Activated naive CD4-positive, alpha-beta T cell treated with anti-CD3 and anti-CD28 coated beads for 36 hours (primary cell): ENCODE results near the gene ADAMTS3. TPM values are rescaled to one million over a fixed set of nuclear protein-coding genes. Genes with fewer than 3 reads are reported as not detected.
"Not testable (repeated sequence)": the region's sequence is repeated elsewhere in the genome, so short reads cannot be mapped to it uniquely, and the experiment has no call there.

Source experiments
- CTCF ChIA-PET: fragments of 350-600 bp; sonication (Branson Sonifier 250); formaldehyde crosslinking; loops from one replicate; lab custom pipeline; 2021; ENCODE audit warnings: antibody characterized with exemption; lab: Charles Lee
- DNase-seq: peaks from one replicate; pipeline ENCODE4 v3.0.0-alpha.2; 2020
- H3K27ac Mint-ChIP-seq: one replicate; pipeline ENCODE4 v1.8.0; 2021; ENCODE audit warnings: mild to moderate bottlenecking, mixed read lengths
- H3K27me3 Mint-ChIP-seq: one replicate; pipeline ENCODE4 v1.8.0; 2021; ENCODE audit warnings: low read depth, mixed read lengths
- H3K36me3 Mint-ChIP-seq: one replicate; pipeline ENCODE4 v1.8.0; 2021; ENCODE audit warnings: low read depth, mixed read lengths
- H3K4me1 Mint-ChIP-seq: one replicate; pipeline ENCODE4 v1.8.0; 2021; ENCODE audit warnings: low read depth, mixed read lengths
- H3K4me3 Mint-ChIP-seq: one replicate; pipeline ENCODE4 v1.8.0; 2021; ENCODE audit warnings: mild to moderate bottlenecking, moderate library complexity, mixed read lengths
- H3K9me3 Mint-ChIP-seq: one replicate; pipeline ENCODE4 v1.8.0; 2021; ENCODE audit warnings: mixed read lengths
- intact Hi-C: fragments of 100-400 bp; cut with micrococcal nuclease; formaldehyde crosslinking; loops from one replicate; pipeline ENCODE4 v1.15.1; 2023
- total RNA-seq, 2 experiments: library from RNA; stranded (reverse); gene quantifications; one replicate each; pipeline ENCODE4 v1.2.3, GENCODE V29; 2021

The ADAMTS3 gene
- total RNA-seq, 2 experiments from 2014 or later = not detected

DNA sequence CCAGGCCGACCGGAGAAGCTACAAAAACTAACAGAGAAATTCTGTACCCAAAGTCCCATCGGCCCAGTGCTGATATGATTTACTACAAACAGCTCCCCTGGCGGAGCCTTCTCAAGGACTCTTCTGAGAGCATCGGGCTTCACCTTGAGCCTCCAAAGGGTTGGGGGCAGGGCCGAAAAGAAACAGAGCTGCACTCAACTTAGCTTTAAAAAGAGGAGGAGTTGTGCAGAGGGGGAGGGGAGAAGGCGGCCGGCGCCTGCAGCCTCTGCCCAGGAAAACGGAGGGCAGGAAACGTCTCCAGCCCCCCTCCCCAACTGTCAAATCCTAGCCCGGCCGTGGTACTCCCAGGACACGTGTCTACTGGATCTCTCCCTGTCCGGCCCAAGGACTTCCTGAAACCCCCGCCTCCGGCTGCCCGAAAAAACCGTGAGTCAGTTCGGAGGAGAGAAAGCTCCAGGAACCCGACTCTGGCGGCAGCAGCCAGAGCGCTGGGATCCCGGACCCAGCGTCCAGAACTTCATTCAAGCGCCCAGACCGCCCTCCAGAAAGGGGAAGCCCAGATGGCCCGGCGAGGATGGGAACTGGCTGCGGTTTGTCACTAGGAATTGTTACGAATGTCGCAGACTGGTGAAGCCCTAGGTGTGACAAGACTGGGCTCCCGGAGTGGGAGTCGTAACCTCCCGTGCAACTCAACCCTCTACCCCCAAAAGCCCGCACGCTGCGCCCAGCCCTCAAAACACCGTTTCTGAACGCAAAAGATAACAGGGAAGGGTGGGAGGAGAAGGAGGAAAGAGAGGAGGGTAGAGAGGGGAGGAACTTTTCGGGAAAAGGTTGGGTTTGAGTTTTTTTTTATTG is 973 bp downstream of the ADAMTS3 start:
- Mint-ChIP-seq H3K9me3 (no peaks in the 10 kb centered on the region), H3K27ac (no peak overlapping the region), H3K4me1 (peaks cover 22% of the 10 kb centered on the region), H3K36me3 (no peaks in the 10 kb centered on the region), H3K27me3 (peaks cover 53% of the 10 kb centered on the region), H3K4me3 (peak overlapping the region; percentile 46)
- peak; percentile 39 for DNase-seq
- CTCF ChIA-PET = no interaction called here
- intact Hi-C loops = loop anchor here (2.0 kb wide), 1 partner anchor 691 kb away; the partner anchor contains the start of gene ANKRD17

DNA sequence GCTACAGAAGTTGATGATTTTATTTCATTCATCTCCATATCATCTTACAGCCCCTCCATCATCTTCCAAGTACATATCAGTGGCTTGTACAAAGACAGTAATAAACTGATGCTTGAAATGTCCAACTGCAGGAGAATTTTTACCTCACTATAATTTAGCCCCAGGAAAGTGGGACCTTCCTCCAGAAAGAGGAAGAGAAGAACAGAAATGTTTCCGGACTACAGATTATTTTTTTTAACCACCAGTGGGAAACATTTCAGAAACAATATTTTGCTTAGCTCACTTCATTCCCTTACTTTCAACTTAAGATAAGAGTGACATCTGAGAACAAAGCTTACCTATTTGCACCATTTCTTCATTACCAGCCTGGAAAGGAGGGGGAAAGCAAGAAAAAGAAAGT is 2.0 kb downstream of the ADAMTS3 start:
- Mint-ChIP-seq H3K27ac (no peak overlapping the region), H3K36me3 (no peaks in the 10 kb centered on the region), H3K27me3 (peaks cover 47% of the 10 kb centered on the region), H3K4me1 (peaks cover 22% of the 10 kb centered on the region), H3K4me3 (no peak overlapping the region), H3K9me3 (no peaks in the 10 kb centered on the region)
- intact Hi-C loops = no loop called here
- CTCF ChIA-PET = interaction anchor here (0.6 kb wide), 1 partner anchor 1575 kb away, joined by 3 read pairs; no protein-coding TSS in a partner anchor
- no peak for DNase-seq

- Mint-ChIP-seq H3K36me3 (no peaks in the 10 kb centered on the region), H3K4me1 (peaks cover 22% of the 10 kb centered on the region), H3K4me3 (no peak overlapping the region), H3K27me3 (peaks cover 45% of the 10 kb centered on the region), H3K9me3 (no peaks in the 10 kb centered on the region), H3K27ac (no peak overlapping the region)
- DNase-seq = no peak
- CTCF ChIA-PET = interaction anchor here (0.6 kb wide), 1 partner anchor 1575 kb away, joined by 3 read pairs; no protein-coding TSS in a partner anchor
- intact Hi-C loops = no loop called here
Observed at GRCh38 chr4:72566464-72566972, 2.5 kb downstream of the ADAMTS3 start.

DNA sequence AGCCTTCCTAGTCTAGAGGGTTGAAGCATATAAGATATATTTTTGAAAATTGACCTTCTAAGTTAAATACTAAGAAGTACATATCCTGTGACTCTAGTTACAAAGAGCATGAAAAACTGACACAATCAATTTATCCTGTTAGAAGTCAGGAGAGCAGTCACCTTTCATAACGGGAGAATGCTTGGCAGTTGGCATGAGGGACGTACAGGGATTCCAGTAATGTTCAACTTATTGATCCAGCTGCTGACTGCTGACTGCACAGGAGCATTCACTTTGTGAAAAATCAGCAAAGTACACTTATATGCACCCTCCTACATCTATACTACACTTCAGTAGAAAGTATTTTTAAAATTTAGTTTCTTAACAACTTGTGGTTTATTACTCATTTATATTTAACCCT is 4.2 kb downstream of the ADAMTS3 start:
- no peaks in the 10 kb centered on the region for H3K9me3 Mint-ChIP-seq
- H3K27me3 Mint-ChIP-seq = peaks cover 34% of the 10 kb centered on the region
- no peak overlapping the region for H3K4me3 Mint-ChIP-seq
- no peak overlapping the region for H3K27ac Mint-ChIP-seq
- no peaks in the 10 kb centered on the region for H3K36me3 Mint-ChIP-seq
- intact Hi-C loops = no loop called here
- H3K4me1 Mint-ChIP-seq = peaks cover 20% of the 10 kb centered on the region
- CTCF ChIA-PET = no interaction called here
- no peak for DNase-seq

DNA sequence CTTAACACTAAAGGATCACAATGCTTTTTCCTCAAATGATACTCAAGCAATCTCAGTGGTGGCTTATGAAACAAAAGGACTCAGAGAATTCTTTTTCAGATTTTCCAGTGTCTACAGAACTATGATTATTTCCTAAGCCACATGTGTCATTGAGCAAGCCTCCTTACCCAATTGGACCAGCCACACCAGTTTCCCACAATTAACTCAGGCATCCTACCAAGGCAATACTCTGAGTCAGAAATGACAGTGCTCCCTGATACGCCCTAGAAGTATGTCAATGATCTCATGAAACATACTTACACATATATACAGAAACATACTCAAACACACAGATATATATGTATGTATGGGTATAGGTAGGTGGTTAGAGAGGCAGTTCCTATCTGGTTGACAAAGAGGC is 4.8 kb downstream of the ADAMTS3 start:
- Mint-ChIP-seq H3K4me3 (no peak overlapping the region), H3K27me3 (peaks cover 32% of the 10 kb centered on the region), H3K36me3 (no peaks in the 10 kb centered on the region), H3K4me1 (peaks cover 18% of the 10 kb centered on the region), H3K27ac (no peak overlapping the region), H3K9me3 (no peaks in the 10 kb centered on the region)
- CTCF ChIA-PET = no interaction called here
- intact Hi-C loops = no loop called here
- DNase-seq = no peak

DNA sequence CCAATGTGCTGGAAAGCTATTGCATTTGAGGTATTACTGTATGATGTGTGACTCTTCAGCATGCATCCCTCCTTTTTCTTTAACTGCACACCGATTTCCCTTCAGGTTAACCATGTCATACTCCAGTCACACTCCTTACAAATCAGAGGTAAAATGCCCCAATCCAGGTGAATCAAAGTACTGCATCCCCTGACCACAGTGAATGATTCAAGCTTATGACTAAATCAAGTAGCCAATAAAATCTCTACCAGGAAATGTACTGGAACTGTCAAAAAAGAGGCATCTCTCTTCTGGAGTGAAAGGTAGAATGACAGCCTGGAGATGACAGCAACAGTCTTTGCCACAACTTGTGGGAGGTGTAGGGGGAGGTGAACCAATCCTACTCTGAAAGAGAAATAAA is 10.4 kb downstream of the ADAMTS3 start:
- Mint-ChIP-seq H3K36me3 (no peaks in the 10 kb centered on the region), H3K27ac (no peak overlapping the region), H3K4me3 (no peak overlapping the region), H3K9me3 (no peaks in the 10 kb centered on the region), H3K4me1 (no peaks in the 10 kb centered on the region), H3K27me3 (peaks cover 10% of the 10 kb centered on the region)
- DNase-seq = no peak
- intact Hi-C loops = no loop called here
- CTCF ChIA-PET = no interaction called here

DNA sequence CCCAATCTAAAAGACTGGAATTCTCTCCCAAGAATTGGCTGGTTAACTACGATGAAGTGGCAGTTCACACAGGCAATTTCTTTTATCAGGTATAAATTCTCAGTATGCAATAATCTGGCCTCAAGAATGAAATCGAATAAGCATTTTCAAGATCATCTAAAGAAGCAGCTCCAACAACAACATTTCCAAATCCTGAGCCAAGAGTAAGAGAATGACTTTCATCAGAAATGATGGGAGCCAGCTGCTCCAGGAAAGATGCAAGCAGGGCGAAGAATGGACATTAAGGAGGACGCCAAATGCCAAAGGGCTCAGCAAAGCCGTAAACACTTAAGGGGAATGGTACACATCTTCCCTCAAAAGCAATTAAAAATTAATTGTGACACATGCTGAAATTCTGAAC is 12.0 kb downstream of the ADAMTS3 start:
- peaks cover 10% of the 10 kb centered on the region for H3K27me3 Mint-ChIP-seq
- intact Hi-C loops = no loop called here
- no peak overlapping the region for H3K4me3 Mint-ChIP-seq
- DNase-seq = no peak
- CTCF ChIA-PET = no interaction called here
- no peaks in the 10 kb centered on the region for H3K9me3 Mint-ChIP-seq
- H3K27ac Mint-ChIP-seq = no peak overlapping the region
- no peaks in the 10 kb centered on the region for H3K36me3 Mint-ChIP-seq
- no peaks in the 10 kb centered on the region for H3K4me1 Mint-ChIP-seq

- Mint-ChIP-seq H3K9me3 (no peaks in the 10 kb centered on the region), H3K4me1 (no peaks in the 10 kb centered on the region)
Observed at GRCh38 chr4:72555377-72555831, 13.6 kb downstream of the ADAMTS3 start.

GRCh38 chr4:72553540-72554337 is 15.3 kb downstream of the ADAMTS3 start:
- Mint-ChIP-seq H3K4me3 (no peak overlapping the region), H3K27ac (no peak overlapping the region), H3K27me3 (peaks cover 8% of the 10 kb centered on the region), H3K9me3 (no peaks in the 10 kb centered on the region), H3K4me1 (no peaks in the 10 kb centered on the region), H3K36me3 (no peaks in the 10 kb centered on the region)
- CTCF ChIA-PET = no interaction called here
- intact Hi-C loops = no loop called here
- no peak for DNase-seq

More at GRCh38 chr4:72555377-72555831, 13.6 kb downstream of the ADAMTS3 start:
- intact Hi-C loops = no loop called here
- Mint-ChIP-seq H3K27ac (no peak overlapping the region), H3K27me3 (peaks cover 10% of the 10 kb centered on the region), H3K4me3 (no peak overlapping the region), H3K36me3 (no peaks in the 10 kb centered on the region)
- DNase-seq = no peak
- CTCF ChIA-PET = no interaction called here

DNA sequence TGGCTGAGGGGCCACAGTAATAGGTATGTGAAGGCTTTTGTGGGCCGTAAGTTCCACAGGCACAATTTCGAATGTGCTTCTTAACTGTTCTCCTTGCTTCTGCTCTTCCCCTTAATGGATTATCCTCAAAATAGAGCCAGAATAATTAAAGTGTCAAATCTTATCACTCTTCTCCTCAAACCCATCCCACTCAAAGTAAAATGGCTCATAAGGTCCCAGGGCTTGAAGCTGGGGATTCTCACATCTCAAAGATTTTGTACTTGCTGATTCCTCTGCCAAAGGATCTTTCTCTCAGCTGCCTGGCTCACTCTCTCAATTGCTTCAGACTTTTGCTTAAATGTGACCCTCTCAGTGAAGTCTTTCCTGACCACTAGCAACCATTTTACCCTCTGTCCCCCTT is 16.6 kb downstream of the ADAMTS3 start:
- Mint-ChIP-seq H3K9me3 (no peaks in the 10 kb centered on the region), H3K4me3 (no peak overlapping the region), H3K27me3 (peaks cover 2% of the 10 kb centered on the region), H3K27ac (no peak overlapping the region), H3K4me1 (no peaks in the 10 kb centered on the region), H3K36me3 (no peaks in the 10 kb centered on the region)
- CTCF ChIA-PET = no interaction called here
- intact Hi-C loops = no loop called here
- DNase-seq = no peak

- CTCF ChIA-PET = interaction anchor here (1.2 kb wide), 1 partner anchor 42 kb away, joined by 3 read pairs; no protein-coding TSS in a partner anchor
- H3K4me1 Mint-ChIP-seq = no peaks in the 10 kb centered on the region
- DNase-seq = no peak
- peak overlapping the region; percentile 41 for H3K27ac Mint-ChIP-seq
- H3K27me3 Mint-ChIP-seq = peaks cover 10% of the 10 kb centered on the region
- H3K4me3 Mint-ChIP-seq = no peak overlapping the region
- no peaks in the 10 kb centered on the region for H3K9me3 Mint-ChIP-seq
- H3K36me3 Mint-ChIP-seq = no peaks in the 10 kb centered on the region
- intact Hi-C loops = no loop called here
Observed at GRCh38 chr4:72546456-72546855, 22.6 kb downstream of the ADAMTS3 start.

DNA sequence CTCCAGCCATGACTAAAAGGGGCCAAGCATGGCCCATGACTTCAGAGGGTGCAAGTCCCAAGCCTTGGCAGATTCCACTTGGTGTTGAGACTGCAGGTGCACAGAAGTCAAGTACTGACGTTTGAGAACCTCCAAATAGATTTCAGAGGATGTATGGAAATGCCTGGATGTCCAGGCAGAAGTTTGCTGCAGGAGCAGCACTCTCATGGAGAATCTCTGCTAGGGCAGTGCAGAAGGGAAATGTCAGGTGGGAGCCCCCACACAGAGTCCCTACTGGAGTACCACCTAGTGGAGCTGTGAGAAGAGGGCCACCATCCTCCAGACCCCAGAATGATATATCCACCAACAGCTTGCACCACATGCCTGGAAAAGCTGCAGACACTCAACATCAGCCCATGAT is 28.3 kb downstream of the ADAMTS3 start:
- DNase-seq, H3K27me3 Mint-ChIP-seq, H3K27ac Mint-ChIP-seq, H3K4me3 Mint-ChIP-seq, CTCF ChIA-PET, H3K4me1 Mint-ChIP-seq, H3K36me3 Mint-ChIP-seq, intact Hi-C loops, H3K9me3 Mint-ChIP-seq: not testable (repeated sequence)
